ENCODE data around the gene SLC43A2. TPM values are rescaled to one million over a fixed set of nuclear protein-coding genes. Genes with fewer than 3 reads are reported as not detected.

The SLC43A2 gene
- polyA plus RNA-seq, 12 donors = 1.9 to 11.1 (median 4.0) TPM; not detected in 1

GRCh38 chr17:1625053-1625452 is 3.6 kb downstream of the SLC43A2 start:
- DNase-seq = no peak

DNA sequence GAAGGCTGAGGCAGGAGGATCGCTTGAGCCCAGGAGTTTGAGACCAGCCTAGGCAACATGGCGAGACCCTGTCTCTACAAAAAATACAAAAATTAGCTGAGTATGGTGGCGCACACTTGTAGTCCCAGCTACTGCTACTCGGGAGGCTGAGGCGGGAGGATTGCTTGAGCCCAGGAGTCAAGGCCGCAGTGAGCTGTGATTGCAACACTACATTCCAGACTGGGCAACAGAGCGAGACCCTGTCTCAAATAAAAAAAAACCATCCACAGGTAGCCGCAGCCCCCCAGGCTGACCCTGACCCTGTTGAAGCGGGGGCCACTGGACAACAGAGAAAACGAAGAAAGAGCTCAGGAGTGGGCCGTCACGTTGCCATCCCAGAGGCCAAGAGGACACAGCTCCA is 4.0 kb downstream of the SLC43A2 start:
- no peak for DNase-seq

DNA sequence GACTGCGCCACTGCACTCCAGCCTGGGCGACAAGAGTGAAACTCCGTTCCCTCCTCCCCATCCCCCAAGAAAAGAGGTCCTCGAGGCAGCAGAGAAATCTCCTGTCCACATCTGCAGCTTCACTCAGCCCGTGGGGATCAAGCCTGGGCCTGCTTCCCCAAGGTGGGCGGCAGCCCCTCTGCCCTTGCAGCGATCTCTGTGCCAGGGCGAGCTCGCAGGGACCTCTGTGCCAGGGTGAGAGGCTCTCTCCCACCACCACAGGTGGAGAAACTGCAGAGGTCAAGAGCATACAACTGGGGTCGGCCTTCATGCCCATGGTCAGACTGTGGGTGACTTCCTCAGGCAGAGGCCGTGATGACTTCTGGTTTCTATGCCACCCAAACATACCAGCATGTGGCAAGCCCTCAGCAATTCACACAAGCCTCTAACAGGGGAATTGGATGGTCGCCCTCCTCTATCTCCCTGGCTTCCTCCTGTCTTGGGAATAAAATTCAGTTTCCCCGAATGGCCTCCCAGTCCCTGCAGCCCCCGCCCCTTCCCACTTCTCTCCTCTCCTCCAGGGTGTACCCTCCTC is 5.5 kb downstream of the SLC43A2 start:
- no peak for DNase-seq

GRCh38 chr17:1621273-1621954 is 7.2 kb downstream of the SLC43A2 start:
- DNase-seq = no peak

DNA sequence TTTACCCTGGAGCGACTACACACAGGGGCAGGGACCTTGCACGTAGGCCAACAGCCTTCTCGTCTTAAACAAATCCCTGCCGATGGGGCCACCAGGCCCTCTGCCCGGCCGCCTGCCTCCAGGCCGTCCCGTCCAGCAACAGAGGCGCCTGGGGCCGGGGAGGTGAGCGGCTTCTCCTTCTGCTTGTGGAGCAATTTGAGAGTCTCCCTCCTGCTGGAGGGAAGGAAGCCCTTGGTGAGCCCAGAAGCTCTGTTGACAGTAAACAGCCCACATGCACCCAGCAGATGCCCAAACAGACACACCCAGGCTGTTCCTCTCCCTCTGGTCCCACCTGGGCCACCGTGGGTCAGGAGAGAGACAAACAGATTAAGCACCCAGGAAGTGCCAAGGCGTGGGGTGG is 8.1 kb downstream of the SLC43A2 start:
- no peak for DNase-seq

- no peak for DNase-seq
Observed at GRCh38 chr17:1617620-1618174, 10.9 kb downstream of the SLC43A2 start.

GRCh38 chr17:1616101-1616500 is 12.5 kb downstream of the SLC43A2 start:
- no peak for DNase-seq

DNA sequence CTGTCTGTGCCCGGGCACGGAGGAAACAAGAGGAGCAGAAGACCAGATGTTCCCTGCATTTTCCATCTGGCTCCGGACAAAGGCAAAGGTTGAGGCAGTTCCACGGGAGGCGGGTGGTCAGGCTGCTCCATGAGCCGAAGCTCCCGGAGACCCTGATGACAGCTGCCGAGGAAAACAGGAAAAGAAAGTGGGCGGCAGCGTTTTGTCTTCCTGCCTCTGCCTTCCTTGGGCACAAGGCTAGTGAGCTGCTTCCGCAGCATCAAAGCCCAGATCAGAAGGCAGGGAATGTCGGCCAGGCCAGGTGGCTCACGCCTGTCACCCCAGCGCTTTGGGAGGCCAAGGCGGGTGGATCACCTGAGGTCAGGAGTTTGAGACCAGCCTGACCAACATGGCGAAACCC is 16.2 kb downstream of the SLC43A2 start:
- no peak for DNase-seq

DNA sequence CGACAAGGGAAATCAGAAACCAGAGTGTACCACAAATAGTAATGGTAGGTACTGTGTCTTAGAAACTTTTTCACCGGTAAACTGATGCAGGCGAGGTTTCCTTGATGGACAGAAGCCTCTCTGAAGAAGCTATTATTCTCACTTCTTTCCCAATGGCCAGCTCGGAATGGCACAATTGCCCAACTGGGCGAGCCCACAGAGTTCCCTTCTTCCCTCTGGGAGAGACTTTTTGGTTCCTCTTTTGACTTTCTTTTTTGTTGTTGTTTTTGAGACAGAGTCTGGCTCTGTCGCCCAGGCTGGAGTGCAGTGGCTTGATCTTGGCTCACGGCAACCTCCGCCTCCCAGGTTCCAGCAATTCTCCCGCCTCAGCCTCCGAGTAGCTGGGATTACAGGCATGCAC is 16.9 kb downstream of the SLC43A2 start:
- DNase-seq = no peak

DNA sequence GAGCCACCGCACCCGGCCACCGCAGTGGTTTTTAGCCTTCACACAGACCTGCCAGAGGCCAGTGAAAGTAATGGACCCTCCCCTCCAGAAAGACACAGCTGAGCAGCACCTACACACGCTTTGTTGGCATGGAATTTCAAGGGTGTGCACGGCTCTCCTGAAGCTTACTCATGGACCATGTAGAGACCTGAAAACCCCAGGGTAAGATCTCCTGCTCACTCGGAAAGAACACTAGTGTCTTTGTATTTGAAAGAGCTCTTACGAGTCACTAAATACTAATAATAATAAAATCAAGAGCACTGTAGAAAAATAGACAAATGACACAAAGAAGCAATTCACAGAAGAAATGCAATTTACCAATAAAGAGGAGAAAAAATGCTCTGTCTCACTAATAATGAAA is 20.0 kb downstream of the SLC43A2 start:
- no peak for DNase-seq

- DNase-seq = no peak
Observed at GRCh38 chr17:1607971-1608320, 20.7 kb downstream of the SLC43A2 start.

DNA sequence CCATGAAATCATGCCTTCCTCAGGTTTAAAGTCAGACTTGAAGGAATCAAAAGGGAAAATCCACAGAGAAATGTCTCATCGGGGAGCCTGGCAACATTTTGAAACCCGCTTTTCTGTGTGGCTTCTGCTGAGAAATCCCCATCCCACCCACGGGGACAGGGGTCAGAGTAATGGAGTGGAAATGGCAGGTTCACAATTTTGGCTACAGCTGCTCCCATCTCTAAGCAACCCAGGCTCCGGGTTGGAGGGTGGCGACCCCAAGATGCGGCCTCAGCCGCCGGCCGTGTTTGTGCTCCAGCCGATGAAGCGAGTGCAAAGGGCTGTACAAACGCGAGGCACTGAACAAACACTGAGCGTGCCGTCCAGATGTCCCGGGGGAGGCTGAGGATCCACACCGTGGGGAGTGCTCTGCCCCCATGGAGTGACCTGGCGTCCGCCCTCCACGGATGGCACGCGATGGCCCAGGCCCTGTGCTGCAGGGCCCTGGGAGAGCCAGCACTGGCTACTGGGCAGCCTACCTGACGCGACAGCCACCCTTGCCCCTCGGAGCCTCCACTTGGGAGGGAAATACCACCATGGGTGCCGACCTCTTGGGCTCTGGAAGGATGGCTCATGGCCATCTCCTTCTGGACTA is 22.2 kb downstream of the SLC43A2 start:
- no peak for DNase-seq

DNA sequence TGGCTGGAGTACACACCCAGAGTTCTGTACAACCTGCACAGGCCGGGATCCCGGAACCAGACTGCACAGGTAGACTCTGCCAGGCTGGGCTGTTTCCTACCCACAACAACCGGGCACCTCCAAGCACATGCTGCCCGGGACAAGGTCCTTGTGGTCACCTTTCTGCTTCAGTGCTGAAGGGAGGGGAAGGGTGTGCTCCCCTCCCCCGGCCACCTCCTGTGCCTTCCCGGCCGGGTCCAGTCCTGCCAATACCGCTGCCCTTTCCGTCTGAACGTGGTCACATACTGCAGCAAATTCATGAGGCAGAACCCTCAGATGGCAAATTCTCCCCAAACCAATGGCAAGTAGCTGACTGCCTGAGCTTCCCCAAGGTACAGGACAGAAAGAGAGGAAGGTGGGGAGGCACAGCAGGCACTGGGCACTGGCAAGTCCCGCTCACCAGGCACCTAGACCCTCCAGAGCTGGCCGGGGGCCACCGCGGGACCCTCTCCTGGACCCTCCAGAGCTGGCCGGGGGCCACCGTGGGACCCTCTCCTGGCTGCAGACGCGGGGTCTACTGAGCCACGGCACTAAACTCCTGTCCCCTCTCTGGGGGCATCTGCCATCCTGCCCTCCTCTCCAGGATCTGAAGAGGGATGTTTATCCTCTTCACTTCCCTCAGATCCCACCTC is 22.8 kb downstream of the SLC43A2 start:
- DNase-seq = no peak

- DNase-seq = no peak
Observed at GRCh38 chr17:1604831-1605528, 23.7 kb downstream of the SLC43A2 start.

GRCh38 chr17:1601571-1601970 is 27.1 kb downstream of the SLC43A2 start:
- DNase-seq = no peak

DNA sequence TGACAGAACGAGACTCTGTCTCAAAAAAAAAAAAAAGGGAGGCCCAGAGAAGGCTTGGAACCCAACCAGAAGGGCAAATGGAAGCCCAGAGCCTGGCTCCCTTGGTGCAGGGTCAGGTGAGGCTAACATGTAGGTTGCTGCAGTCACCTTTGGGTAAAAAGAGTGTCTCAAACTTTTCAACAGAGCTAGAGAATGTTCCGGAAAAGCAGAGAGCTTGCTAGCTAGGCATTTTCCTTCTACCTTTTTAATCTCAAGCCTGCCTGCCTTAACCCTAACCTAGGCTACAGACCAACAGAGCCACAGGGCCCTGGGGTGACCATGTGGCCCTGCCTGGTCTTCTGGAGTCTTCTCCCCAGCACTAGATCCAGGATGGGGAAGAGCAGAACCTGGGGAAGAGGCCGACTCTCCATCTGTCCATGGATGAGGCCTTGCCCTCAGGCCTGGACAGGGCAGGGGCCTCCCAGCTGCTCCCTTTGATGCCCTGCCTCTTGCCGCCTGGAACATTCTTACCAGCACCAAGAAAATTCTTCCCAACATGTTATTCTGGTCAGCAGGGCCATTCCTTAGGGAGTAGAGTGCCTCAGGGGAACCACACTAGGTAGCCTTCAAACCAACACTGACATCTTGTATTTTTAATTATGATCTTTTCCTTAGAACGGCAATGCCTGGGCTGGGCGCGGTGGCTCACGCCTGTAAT is 30.1 kb downstream of the SLC43A2 start:
- DNase-seq = no peak

GRCh38 chr17:1597861-1598342 is 30.7 kb downstream of the SLC43A2 start:
- no peak for DNase-seq

- no peak for DNase-seq
Observed at GRCh38 chr17:1593630-1593931, 35.1 kb downstream of the SLC43A2 start.

GRCh38 chr17:1592751-1593629 is 35.6 kb downstream of the SLC43A2 start:
- no peak for DNase-seq

GRCh38 chr17:1591474-1592090 is 37.1 kb downstream of the SLC43A2 start:
- DNase-seq = no peak
